CMK (cell line): ENCODE data around the gene SMARCD3.

Experiments
- DNase-seq: peaks from one replicate; pipeline ENCODE4 v3.0.0-alpha.2; 2010; ENCODE audit warnings: low read depth

Gene SMARCD3

DNA sequence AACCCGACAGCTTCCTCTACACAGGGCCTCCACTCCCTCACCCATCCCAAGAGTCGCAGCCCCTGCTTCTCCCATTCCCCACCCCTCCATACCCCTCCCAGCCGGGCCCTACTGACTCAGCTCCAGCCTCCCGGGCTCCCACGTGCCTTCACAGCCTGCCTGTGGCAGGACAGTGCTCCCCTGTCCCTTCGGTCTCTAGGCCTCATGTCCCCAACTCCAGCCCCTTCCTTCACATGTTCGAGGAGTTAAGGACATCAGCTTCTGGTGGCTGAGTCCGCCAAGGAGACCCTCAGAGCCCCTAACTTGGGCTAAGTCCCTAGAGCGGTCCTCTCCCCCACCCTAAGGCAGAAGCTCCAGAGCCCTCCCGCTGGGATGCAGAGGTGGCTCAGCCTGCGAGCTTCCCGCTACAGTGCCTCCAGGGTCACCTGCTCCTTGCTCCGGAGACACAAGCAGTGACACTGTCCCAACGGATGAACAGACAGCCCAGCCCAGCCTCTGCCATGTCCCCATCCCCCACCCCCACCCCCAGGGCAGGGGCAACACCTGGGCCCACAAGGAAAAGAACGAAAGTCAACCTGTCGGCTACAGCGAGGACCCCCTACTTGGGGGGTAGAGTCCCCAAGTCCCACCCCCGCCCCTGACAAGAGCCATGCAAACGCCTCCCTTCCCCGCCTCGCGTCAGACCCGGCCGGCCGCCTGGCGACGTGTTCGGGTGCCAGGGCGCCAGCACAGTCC, 716 bp downstream of the SMARCD3 start:
- no peak for DNase-seq

- no peak for DNase-seq
These were observed 1.5 kb downstream of the SMARCD3 start for GRCh38 chr7:151246851-151247580.

DNA sequence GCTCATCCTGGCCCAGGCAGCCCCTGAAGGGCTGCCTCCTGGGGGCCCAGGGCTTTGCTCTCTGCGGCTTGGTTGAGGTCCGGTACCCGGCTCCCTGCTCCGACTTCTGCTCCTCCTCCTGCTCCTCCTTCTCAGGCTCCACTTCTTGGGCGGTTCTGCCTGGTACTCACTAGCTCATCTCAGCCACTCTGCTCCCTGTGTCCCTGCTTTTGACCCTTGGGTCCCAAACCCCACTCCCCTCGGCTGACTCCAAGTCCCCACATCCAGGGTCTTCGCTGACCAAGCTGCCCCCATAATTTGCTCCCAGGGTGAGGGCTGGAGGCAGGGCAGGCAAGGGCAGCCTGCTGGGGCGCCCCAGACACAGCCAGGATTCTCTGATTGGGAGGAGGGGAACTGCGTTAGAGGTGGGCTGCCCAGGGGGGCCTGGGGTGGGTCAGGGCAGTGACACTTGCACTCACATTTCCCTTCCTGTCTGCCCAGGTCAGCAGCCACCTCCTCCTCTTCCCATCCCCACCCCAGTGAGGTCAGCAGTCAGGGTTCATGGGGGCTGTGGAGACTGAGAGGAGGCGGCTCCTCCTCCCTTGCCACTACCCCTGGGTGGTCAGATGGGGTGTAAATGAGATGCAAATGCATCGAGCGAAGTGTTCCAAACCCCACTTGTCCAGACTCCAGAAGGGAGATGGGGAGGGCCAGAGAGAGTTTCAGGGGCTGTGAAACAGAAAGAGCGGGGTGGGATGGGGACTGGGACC, 2.2 kb downstream of the SMARCD3 start:
- no peak for DNase-seq

DNA sequence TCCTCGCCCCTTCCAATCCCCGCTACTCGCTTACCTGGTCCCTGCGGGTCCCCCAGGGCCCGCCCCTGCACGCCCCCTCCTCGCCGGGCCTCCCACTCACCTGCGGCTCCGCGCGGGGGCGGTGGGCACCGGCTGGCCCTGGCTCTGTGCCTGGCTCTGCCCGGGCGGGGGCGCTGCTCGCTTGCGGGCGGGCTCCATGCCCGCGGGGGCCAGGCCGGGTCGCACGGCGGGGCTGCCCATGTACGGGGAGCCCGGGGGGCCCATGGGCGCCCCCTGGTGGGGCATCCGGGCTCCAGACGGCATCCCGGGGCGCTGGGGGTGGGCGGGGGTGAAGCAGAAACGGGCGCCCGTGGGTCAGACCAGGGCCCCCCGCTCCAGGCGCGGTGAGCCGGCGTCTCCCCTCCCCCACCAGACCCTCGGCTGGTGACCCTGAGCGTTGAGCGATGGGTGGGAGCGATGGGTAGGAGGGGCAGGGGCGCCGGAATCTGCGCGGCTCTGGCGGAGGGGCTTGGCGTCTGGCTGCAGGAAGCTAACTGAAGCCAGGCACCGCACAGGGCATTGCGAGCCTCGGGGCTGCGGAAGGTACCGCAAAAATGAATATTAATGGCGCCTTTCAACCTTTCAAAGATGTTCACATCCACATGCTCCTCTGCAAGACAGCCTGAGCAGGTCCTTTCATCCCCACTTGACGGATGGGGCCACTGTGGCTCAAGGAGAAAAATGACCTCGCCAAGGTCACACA, 3.0 kb downstream of the SMARCD3 start:
- DNase-seq = no peak

- DNase-seq = no peak
These were observed 3.6 kb downstream of the SMARCD3 start for GRCh38 chr7:151244841-151245346.

GRCh38 chr7:151244196-151244840, 4.2 kb downstream of the SMARCD3 start:
- no peak for DNase-seq

GRCh38 chr7:151243408-151244195, 4.9 kb downstream of the SMARCD3 start:
- DNase-seq = no peak

DNA sequence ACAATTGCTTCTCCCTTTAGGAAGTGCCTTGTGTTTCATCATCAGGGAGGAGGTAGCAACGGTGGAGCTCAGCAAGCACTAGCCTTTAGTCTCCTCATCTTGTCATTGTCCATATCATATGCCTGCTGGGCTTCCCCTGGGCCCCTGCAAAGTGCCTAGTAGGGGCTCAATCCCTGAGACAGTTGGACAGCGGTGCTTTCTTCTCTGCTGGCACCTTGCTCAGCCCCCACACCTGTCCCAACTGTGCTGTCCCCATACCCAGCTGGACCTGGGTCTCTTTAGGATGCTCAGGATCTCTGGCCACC, 5.5 kb downstream of the SMARCD3 start:
- DNase-seq = no peak

GRCh38 chr7:151242159-151243044, 6.1 kb downstream of the SMARCD3 start:
- no peak for DNase-seq

DNA sequence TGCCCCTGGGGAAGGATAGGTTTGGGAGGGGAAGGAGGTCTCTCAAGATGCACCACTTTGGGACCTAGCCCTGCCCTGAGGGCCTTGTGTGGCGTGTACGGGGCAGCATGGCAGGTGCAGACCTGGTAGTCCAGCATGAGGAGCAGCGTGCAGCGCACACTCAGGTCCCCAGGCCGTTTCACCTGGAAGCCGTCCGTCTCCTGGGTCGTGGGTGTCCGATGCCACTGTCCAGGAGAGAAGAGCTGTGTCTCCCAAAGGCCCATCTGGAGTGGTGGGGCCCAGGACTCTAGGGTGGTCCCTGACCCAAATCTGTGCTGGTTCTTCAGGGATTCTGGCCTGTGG, 6.8 kb downstream of the SMARCD3 start:
- DNase-seq = no peak

- DNase-seq = no peak
These were observed 7.3 kb downstream of the SMARCD3 start for GRCh38 chr7:151240942-151241754.

DNA sequence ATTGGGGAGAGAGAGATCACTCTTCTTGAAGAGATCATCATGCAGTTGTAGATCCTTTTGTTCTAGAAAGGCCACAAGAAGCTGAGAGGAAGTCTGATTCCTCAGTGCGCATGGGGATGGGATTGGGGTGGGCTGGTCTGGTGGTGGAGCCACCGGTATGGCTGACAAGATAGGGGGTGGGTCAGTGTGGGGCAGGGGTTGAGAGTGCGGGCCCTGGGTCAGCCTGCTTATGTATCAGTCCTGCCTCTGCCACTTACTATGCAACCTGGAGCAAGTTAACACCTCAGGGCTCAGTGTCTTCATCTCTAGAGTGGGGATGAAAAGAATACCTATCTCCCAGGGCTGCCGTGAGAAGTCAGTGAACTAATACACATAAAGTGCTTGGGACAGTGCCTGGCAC, 8.0 kb downstream of the SMARCD3 start:
- no peak for DNase-seq

- DNase-seq = no peak
These were observed 8.5 kb downstream of the SMARCD3 start for GRCh38 chr7:151239837-151240459.

DNA sequence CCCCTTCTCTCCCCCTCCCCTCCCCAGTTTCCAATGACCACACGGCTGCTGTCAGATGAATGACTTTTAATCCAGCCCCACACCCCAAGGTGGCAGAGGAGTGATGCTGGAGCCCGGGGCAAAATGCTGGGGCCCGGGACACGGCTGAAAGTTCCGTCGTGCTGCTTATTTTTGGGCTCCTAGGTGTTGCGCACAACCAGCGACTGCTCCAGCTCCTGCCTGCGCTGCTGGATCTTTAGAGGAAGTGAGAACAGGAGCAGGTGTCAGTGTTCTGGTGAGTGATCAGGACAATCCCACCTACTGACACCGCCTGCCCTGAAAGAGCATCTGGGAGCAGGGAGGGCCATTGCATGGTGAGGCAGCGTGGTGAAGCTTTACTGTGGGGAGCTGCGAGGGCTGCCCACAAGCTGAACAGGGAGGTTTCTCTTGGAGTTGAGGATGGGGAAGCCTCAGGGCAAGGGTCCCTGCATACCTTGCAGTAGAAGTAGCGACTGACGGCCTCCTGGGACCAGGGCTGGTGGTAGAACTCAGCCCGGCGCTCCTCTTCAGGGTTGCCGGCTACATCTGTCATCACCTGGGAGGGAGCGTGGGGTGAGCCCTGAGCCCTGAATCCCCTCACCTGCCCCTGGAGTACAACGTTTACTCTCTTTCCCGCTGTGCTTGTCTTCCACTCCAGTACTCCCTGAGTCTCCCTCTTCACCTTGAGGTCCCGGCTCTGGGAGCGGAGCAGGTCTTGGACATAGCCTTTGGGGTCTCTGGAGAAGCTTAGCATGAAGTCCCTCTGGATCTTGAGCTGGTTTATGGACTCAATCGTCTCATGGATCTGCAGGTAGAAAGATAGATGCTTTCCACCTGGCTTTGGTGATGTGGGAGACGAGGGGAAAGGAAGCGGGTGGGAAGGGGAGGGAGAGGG, 9.3 kb downstream of the SMARCD3 start:
- DNase-seq = no peak

- no peak for DNase-seq
These were observed 10.2 kb downstream of the SMARCD3 start for GRCh38 chr7:151238190-151238810.

DNA sequence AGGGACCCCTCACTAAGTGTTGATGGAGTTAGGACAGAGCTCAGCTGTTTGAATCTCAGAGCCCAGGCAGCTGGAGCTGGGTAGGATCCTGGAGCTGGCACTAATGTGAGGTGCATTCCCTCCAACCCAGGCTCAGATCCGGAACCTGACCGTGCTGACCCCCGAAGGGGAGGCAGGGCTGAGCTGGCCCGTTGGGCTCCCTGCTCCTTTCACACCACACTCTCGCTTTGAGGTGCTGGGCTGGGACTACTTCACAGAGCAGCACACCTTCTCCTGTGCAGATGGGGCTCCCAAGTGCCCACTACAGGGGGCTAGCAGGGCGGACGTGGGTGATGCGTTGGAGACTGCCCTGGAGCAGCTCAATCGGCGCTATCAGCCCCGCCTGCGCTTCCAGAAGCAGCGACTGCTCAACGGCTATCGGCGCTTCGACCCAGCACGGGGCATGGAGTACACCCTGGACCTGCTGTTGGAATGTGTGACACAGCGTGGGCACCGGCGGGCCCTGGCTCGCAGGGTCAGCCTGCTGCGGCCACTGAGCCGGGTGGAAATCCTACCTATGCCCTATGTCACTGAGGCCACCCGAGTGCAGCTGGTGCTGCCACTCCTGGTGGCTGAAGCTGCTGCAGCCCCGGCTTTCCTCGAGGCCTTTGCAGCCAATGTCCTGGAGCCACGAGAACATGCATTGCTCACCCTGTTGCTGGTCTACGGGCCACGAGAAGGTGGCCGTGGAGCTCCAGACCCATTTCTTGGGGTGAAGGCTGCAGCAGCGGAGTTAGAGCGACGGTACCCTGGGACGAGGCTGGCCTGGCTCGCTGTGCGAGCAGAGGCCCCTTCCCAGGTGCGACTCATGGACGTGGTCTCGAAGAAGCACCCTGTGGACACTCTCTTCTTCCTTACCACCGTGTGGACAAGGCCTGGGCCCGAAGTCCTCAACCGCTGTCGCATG, 11.0 kb downstream of the SMARCD3 start:
- DNase-seq = no peak
